ENCODE measurements around the gene KIFC3.
A peak's percentile ranks its signal among the peaks of the same experiment; 100 is the strongest.
"Not testable (repeated sequence)": the region's sequence is repeated elsewhere in the genome, so short reads cannot be mapped to it uniquely, and the experiment has no call there.

Gene KIFC3

DNA sequence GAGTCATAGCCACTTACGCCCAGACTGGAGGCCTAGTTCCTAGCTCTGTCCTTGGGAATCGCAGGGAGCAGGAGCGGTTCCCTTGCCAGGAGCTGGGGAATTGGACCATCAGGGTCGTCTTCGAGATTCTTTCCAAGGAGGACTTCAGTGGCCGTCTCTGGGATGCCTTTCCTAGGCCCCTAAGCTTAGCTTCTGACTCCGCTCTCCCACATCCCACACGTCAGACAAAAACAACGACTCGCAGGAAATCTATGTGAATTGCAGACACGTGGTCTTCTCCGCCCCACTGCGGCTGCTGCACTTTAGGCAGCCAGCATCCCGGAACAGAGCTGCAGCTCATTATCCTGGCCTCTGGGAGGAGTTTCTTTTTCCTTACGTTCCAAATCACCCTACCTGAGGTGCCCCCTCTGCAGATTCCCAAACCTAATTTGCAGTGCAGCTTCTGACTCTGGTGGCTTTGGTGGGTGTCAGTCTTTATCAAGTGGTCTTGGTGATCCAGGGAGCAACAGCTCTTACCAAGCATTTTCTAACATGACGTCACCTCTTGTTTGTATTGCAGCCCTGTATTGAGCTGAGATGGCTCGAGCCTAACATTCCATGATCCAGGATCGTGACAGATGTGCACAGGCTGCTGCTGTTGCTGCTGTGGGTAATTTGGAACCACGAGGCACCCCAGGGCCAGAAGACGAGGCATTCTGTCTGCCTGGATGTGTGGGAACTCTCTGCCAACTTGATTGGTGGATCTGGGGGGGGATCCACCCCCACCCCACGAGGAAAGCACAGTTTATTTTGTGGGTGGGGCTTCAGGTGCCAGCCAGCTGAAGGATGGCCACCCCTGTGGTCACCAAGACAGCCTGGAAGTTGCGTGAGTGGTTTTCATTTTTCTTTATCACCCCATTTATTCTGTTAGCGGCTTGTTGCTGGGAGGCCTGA is 65.6 kb downstream of the KIFC3 start:
- peak; percentile 44 for DNase-seq

DNA sequence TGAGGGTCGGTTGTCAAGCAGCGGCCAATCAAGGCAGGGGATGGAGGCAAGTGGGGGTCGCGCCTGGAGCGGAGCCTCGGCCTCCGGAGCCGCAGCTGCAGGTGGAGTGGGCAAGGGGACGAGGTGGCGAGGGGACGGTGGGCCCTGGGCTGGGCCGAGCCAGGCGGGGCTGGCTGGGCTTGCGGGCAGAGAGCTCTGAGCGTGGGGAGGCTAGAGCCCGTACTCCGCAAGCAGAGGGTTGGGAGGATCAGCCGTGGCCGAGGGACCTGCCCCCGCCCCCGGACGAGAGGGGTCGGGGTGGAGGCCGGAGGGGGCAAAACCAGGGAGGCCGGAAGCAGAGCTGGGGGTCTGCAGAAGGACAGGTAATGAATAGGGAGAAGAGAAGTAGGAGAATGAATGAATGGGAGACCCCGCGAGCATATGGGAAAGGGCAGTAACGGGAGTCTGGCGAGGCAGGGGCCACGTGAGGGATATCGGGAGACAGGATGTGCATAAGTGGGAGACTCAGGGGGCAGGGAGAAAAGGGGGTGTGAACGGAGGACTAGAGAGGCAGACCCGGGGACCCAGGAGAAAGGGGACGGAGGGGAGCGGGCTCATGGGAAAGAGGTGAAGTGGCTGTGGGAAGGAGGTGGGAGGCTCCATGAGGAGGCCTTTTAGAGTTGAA is 66.4 kb downstream of the KIFC3 start, which contains the start of gene KATNB1:
TSS of gene KATNB1 (plus strand) at position 16 of the 664 bp plus-strand sequence. CDS start 1,474 bp downstream, outside the sequence.
- peak; percentile 44 for DNase-seq

DNA sequence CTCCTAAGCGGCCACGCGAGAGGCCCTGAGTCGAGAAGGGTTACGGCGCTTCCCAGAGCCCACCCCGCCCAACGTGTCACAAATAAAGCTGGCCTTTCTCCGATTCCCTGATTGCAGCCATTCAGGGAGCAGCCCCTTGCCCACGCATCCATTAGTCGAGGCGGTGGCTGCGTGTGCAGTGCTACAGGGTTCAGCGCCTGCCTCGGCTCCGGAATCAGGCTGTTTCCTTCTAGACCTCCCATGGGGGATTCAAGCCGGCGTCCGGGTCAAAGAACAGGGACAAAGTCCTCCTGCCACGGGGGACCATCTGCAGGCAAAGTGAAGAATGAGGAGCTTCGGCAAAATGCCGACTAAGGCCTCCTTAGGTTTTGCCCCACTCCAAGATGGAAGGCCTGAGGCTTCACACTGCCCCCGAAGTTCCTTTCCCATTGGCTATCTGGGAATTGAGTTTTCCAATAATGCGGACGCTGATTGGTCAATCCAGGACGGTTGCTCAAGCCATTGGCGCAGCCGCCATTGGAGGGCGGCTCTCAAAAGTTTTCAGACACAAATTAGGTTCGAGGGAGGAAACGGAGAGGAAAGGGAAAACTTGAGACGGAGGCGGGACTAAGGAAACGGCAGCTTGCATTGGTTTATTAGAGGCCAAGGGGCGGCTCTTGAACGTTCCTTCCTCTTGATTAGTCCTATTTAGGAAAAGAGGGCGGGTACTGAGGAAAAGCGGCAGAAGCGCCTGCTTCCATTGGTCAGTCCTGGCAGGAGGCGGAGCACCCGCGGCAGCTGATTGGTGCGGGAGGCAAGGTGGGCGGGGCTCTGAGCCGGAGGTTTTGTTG is 67.2 kb downstream of the KIFC3 start:
- peak; percentile 100 for DNase-seq

DNA sequence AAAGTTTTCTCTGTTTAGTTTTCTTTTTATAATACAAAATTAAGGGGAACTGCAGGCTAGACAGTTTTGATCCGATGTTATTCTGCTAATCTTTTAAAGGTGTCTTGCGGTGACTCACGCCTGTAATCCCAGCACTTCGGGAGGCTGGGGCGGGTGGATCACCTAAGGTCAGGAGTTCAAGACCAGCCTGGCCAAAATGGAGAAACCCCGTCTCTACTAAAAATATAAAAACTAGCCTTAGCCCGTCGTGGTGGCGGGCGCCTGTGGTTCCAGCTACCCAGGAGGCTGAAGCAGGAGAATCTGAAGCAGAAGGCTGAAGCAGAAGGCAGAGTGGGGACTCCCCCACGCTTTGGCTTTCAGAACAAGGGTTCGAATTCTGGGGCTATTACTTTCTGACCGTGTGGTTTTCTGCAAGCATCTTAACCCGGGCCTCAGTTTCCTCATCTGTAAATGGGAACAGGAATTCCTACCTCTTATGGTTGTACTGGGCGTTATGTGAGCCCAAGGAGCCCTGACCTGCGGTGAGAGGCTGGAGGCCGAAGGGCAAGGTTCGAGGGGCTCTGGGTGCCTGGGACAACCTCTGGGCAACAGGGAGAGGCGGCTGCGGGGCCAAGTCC is 67.9 kb downstream of the KIFC3 start:
- no peak for DNase-seq

DNA sequence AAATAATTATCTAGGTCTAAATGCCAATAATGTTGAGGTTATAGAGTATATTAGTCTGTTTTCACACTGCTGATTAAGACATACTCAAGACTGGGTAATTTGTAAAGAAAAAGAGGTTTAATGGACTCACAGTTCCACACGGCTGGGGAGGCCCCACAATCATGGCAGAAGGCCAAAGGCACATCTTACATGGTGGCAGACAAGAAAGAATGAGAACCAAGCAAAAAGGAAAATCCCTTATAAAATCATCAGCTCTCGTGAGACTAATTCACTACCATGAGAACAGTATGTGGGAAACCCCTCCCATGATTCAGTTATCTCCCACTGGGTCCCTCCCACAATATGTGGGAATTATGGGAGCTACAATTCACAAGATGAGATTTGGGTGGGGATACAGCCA is 69.6 kb downstream of the KIFC3 start:
- no peak for DNase-seq

DNA sequence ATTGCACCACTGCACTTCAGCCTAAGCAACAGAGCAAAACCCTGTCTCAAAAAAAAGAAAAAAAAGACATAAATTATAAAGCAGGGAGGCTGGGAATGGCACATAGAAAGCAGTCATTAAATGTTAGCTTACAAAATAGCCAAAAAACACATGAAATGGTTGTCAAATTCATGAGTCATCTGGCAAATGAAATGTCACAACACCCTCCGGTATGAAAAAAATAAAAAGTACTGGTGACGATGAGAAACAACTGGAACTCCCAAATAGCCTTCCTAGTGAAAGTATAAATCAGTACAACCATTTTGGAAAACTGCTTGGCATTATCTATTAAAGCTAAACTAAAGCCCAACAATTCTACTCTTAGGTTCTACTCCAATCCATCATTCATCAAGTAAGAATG is 70.3 kb downstream of the KIFC3 start:
- DNase-seq: no peak

DNA sequence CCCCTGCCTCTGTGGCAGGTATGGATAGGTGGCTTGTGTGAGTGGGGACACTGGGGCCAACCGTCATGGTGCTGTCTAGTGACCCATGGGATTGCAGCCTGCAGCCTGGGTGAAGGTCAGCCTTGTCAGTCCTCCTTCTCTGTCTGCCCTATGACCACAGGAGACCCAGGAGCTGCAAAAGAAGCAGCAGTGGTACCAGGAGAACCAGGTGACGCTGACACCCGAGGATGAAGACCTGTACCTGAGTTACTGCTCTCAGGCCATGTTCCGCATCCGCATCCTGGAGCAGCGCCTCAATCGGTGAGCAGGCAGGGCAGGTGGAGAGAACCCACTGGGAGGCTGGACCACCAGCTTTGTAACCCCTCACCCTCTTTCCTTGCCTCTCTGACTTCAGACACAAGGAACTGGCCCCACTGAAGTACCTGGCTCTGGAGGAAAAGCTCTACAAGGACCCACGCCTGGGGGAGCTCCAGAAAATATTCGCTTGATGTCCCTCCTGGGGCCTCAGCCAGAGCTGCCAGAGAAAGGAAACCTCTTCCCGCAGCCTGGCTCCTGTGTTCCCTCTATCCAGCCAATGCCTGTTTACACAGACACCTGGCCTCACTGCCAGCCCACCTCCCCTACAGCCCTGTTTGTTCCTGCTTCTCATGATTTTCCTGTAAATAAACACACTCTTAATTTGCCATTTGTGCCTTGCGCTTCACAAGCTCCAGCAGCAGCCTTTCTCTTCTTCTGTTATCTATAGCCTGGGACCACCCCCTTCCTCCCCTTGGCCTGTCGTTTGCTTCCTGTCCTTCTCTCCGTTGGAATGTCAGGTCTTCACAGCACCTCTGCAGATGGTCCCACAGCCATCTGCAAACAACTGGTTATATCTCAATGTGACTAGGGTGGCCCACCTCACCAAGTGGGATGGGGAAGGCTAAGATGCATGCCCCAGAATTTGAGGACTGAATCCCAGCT is 71.2 kb downstream of the KIFC3 start:
- no peak for DNase-seq

DNA sequence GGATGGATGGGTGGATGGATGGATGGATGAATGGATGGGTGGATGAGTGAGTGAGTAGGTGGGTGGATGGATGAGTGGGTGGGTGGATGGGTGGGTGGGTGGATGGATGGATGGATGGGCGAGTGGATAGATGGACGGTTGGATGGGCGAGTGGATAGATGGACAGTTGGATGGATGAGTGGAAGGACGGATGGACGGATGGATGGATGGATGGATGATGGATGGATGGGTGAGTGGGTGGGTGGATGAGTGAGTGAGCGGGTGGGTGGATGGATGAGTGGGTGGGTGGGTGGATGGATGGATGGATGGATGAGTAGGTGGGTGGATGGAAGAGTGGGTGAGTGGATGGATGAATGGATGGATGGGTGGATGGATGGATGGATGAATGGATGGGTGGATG is 72.4 kb downstream of the KIFC3 start:
- not testable (repeated sequence) for DNase-seq

DNA sequence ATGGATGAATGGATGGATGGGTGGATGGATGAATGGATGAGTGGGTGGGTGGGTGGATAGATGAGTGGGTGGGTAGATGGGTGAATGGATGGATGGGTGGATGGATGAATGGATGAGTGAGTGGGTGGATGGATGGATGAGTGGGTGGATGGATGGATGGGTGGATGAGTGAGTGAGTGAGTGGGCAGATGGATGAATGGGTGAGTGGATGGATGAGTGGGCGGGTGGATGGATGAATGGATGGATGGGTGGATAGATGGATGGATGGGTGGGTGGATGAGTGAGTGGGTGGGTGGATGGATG is 73.2 kb downstream of the KIFC3 start:
- DNase-seq: no peak

DNA sequence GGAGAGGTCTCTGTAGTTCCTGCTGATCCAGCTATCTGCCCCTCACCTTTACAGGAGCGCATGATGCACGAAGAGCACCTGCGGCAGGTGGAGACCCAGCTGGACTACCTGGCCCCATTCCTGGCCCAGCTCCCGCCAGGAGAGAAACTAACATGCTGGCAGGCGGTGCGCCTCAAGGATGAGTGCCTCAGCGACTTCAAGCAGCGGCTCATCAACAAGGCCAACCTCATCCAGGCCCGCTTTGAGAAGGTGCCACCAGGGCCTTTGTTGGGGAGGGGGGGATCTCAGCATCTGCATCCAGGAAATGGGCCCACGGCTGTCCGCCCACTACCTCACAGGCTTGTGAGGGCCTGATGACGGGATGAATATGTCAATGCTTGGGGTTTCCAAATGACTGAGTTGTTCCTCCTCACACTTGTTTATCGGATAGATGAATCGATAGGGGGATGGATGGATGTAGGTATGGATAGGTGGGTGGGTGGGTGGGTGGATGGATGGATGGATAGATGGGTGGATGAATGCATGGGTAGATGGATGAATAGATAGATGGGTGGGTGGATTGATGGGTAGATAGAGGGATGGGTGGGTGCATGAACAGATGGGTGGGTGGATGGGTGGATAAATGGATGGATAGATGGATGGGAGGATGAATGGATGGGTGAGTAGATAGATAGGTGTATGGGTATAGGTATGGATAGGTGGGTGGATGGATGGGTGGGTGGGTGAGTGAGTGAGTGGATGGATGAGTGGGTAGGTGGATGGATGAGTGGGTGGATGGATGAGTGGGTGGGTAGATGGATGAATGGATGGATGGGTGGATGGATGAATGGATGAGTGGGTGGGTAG is 73.7 kb downstream of the KIFC3 start:
- DNase-seq: no peak

DNA sequence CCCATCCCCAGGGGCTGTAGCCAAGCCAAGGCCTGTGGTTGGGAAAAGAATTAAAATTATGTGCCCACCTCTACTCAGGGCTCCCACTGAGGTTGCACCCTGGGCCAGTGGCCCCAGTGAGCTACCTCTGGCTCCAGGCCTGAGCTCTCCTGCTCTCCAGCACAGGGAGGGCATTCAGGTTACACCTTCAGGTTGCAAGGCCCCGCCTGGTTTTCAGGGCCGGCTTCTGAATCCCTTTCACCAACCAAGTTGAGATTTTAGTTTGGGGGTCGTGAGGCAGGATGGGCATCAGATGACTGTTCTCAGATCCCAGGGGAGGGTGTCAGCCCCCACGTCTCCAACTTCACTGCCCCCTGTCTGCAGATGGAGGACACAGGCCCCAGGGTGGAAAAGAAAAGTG is 74.7 kb downstream of the KIFC3 start:
- no peak for DNase-seq

DNA sequence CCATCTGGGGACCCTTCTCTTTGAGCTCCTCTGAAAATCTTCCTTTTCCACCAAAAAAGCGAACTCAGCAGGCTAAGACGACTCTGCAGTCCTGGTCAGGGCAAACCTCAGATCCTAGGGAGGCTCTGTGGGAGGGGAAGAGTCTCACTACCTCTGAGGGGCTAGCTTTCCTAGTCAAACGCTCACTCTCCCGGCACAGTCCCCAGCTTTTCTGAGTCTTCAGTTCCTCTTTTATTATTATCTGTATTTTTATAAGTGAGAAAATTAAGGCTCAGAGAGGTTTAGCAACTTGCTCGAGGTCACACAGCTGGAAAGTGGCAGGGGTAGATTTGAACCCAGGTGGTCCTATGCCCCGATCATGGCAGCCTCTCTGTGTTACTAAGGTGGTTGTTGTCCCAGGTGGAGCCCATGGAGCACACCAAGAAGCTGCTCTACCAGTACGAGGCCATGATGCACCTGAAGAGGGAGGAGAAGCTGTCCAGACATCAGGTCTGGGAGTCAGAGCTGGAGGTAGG is 75.8 kb downstream of the KIFC3 start:
- DNase-seq: no peak

DNA sequence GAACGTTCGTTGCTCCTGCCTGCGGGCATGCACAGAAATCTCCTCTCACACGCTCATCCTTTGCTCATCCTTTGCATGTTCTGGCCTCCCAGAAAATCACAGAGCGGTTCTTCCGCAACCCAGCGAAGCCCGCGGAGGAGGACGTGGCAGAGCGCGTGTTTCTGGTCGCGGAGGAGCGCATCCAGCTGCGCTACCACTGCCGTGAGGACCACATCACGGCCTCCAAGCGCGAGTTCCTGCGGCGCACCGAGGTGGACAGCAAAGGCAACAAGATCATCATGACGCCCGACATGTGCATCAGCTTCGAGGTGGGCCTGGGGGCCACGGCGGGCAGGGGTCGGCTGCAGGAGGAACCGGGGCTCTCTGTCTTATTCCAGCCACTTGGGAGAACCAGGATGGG is 76.3 kb downstream of the KIFC3 start:
- no peak for DNase-seq

DNA sequence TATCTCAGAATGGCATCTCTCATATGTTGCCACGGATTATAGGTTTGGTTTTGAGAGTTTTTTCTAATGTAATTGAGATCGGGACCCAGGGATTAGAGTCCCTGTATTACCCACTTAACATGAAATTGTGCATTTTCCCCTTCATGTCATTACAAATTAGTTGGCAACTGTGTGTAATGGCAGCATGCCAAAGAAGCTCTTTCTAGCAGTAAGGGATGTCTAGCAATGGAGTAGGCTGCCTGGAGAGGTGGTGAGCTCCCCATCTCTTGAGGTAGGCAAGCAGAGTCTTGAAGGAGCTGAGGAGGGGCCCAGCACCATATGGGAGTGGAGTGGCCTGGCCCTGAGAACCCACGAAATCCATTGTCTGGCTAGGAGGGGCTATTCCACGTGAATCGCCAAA is 76.7 kb downstream of the KIFC3 start:
- DNase-seq: no peak

DNA sequence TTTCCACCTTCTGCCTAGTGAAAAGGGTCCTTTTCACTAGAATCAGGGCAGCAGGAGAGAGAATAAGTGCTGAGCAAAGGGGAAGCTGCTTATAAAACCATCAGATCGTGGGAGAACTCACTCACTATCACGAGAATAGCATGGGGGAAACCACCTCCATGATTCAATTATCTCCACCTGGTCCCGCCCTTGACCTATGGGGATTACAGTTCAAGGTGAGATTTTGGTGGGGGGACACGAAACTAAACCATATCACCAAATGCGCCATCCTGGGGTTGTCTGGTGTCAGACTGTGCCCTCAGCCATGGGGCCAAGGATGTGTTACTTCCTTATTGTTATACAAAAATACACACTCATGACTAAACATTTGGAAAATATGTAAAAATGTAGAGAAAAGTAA is 77.1 kb downstream of the KIFC3 start:
- no peak for DNase-seq

DNA sequence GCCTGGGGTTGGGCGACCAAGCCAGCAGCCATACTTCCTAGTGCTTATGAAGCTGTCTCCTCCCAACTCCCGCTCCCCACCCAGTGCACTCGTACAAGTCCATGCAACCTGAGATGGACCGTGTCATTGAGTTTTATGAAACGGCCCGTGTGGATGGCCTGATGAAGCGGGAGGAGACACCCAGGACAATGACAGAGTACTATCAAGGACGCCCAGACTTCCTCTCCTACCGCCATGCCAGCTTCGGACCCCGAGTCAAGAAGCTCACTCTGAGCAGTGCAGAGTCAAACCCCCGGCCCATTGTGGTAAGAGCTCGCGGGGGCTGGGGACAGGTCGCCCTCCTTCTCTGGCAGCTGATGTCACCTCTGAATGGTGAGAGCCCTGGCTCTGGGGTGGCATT is 77.8 kb downstream of the KIFC3 start:
- DNase-seq: no peak

DNA sequence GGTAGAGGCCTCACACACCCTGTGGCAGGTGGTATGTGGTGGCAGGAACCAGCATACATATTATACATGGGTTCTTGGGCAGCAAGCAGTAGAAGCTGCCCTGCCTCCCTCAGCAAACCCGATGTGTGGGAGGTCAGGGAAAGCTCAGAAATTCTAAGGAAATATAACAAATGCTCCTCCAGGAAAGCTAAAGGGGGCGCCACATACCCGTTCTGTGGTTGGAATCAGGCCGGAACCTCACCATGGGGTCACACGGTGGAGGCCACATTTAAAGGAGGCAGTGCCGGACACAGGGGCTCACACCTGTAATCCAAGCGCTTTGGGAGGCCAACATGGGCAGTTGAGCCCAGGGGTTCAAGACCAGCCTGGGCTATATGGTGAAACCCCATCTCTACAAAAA is 79.1 kb downstream of the KIFC3 start:
- DNase-seq: no peak

DNA sequence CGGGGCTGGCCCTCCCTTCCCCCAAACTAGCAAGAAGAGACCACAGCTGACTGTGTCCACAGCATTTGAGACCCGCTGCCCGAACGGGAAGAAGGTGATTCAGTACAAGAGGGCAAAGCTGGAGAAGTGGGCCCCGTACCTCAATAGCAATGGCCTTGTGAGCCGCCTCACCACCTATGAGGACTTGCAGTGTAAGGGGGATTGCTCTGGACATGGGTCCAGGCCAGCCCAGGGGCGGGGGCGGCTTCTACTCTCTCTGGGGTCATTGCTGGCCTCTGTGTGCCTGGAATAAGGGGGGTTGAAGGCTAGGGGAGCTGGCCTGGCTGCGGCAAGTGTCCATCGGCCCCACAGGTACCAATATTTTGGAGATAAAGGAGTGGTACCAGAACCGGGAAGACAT is 79.6 kb downstream of the KIFC3 start:
- DNase-seq: no peak

DNA sequence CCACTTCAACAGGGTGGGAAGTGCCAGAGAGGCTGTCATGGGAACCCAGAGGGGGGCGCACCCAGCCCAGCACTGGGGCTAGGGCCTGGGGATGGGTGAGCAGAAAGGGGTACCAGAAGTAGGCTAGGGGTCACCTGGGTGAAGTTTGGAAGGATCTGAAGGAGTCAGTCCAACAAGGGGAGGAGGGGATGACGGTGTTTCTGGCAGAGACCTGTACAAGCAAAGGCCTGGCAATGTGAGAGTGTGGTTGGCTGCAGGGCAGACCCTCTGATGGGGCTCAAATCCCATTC is 80.1 kb downstream of the KIFC3 start:
- DNase-seq: no peak

DNA sequence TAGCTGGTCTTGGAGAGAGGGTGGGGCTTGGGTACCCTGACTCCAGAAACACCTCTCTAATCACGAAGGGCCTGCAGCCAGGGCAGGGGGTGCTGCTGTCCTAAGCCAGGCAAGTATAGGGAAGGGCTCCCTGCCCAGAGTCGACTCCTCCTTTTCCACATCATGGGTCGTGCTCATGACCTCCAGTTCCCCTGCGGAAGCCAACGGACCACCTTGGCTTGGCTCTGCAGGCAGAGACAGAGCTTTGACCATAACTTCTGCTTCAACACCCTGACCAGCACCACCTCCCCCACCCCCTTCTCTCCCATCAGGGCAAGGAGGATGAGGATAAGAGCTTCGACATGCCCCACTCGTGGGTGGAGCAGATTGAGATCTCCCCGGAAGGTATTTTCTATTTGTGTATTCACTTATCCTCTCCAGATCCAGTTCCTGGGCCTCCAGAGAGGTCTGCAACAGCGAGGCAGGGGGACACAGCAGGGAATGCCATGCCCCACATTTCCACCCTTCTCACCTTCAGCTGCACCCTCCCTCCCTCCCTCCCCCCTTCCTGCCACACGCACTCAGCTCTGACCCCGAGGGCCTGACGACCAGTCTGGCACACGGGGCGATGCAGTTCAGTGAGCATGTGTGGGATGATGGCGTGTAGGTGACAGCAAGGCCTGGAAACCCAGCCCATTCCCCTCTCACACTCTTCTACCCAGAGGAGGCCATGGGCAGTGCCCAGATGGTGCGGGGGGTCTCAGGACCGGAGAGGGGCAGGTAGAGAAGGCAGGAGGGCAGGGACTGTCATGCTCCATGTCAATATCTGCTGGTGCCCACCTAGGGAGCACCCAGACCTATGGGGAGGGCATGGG is 80.7 kb downstream of the KIFC3 start:
- DNase-seq: no peak
